IPS DF 4.7 (cell line): ENCODE data around the gene PDHX.

ENCODE experiments used
- DNase-seq: peaks from one replicate; pipeline ENCODE4 v3.0.0-alpha.2; 2013; ENCODE audit warnings: low spot score; ENCODE audit errors: extremely low read depth

Gene PDHX

DNA sequence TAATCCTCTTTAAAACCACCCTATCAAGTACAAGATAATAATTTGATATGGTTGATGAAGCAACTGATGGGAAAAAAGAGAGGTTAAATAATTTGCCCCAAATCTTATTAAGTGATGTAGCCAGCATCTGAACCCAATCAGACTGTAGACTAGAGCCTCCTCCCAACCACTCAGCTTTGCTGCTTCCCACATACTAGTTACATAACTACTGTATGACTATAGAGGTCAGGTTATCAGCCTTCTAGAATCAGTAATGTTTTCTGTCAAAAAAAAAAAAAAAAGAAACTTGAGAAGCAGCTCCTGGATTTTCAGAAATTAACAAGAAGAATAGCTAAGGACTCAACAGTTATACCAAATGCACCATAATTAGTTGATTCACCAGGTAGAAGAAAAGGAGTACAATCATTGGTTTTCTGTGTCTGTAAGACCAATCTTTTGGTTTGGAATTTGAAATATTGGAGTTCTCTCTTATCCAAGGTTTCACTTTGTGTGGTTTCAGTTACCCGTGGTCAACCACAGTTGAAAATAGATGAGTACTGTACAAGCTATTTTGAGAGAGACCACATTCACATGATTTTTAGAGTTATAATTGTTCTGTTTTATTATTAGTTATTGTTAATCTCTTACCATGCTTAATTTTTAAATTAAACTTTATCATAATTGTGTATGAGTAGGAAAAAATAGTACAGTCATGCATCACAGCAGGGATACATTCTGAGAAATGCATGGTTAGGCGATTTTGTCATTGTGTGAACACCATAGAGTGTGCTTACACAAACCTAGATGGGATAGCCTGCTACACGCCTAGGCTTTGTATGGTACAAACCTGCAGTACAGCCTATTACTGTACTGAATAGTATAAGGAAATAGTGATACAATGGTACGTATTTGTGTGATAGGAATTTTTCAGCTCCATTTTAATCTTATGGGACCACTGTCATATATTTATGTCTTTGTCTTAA, 72.2 kb downstream of the PDHX start:
- DNase-seq: no peak

DNA sequence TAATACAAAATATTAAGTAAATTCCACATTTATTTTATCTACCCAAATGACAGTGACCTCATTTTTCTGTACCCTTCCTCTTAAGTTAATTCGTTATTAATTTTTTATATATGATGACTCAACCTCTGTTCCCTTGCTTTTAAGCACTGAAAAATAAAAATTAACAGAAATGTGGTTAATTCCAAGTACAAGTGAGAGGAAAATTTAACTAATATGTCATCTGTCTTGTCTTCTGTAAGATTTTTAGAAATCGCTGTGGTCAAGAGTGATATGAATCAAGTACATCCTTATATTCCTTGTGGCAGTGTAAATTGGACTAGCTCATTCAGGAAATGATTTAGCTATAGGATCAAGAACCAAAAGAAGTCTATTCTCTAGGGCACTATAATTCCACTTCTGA, 74.5 kb downstream of the PDHX start:
- no peak for DNase-seq

DNA sequence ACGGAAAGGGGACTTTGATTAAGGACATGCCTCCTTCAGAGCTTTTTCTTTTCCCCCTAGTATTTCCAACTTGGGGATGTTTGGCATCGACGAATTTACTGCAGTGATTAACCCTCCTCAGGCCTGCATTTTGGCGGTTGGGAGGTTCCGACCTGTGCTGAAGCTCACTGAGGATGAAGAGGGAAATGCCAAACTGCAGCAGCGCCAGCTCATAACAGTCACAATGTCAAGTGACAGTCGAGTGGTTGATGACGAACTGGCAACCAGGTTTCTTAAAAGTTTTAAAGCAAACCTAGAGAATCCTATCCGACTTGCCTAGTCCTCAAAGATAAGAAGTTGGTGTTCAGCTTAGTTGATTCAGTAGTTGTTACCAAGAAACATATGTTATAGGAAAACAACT, 78.4 kb downstream of the PDHX start:
- no peak for DNase-seq

DNA sequence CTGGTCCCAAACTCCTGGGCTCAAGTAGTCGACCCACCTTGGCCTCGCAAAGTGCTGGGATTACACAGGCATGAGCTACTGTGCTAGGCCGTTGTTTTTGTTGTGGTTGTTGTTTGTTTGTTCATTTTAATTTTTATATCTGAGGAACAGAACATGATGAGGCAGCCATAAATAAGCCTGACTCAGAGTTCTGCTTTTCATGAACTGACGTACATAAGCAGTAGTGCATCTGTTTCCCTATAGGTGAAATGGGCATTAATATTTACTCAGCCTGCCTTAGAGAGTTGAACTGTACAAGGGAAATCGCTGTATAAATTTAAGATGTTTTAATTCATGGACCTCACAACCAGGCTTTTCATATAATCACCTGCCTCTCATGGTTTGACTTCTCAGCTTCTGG, 80.5 kb downstream of the PDHX start:
- no peak for DNase-seq

DNA sequence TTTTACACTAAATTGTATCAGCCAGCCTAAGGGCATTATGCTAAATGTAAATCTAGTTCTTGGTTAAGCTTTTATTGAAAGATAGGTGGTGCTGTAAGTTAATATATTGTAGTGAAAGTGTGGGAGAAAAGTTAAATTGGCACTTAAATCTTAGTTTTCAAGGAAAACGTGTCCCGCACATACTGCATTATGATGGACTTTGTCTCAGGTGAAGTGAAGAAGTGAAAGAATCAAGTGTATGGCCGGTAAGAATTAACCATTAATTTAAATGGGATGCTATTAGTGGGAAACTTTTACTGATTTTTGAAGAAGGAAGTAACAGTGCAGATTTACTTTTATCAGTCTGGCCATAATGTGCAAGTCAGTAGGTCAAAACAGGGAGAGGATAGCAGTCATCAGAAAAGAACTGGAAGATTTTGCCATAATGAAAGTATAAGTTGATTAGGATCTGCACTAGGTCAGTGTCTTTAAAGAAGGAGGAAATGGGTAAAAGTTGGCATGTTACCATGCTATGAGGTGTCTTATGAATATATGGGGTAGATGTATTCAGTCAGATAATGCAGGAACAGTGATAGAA, 81.6 kb downstream of the PDHX start:
- no peak for DNase-seq

DNA sequence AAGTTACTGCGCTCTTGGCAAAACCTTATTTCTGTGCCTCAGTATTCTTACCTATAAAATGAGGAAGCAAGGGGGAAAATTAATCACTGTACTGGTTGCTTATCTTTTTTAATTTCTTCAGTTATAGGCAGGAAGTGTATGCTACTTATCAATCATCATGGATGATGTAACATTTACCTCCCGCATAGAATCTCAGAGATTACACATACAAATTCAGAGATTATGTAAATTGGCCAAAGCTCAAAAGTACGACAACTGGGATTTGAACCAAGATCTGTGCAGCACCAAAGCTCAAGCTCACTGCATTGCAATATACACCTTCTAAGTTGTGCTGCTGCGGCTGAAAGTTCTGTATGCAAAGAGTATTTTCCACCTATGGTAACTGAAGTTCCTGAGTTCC, 83.0 kb downstream of the PDHX start:
- no peak for DNase-seq

DNA sequence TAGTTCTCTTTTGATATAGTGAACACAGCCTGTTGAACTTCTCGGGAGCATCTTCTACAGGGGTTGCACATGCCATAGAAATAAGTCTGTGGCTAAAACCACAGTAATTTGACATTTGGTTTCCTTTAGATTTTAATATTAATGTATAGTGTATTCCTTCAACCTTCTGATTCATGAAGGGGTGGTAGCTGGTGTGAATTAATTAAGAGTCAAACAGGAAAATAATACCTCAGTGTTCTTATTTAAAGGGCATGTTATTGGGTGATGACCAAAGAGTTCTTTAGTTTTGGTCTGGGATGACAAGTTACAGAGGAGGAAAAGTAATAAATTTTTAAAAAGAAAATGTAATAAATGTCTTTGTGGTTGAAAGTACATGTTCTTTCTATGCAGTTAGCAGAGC, 86.8 kb downstream of the PDHX start:
- no peak for DNase-seq

DNA sequence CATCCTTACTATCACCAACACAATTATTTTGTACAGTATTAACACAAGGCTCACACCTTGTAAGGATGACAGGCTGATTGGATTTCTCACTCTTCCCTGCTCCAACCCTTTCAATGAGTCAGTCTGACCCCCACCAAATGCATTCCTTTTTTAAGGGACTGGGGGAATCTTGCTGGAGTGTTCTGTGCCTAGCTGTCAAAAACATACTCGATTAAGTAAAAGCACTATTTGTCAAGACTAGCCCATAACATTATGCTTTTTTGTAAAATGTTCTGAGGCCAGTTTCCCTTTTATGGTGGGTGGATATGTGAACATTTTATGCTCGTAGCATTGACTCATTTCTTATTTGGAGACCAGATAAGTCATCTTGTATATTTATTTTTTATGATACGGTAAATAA, 87.2 kb downstream of the PDHX start:
- DNase-seq: no peak

DNA sequence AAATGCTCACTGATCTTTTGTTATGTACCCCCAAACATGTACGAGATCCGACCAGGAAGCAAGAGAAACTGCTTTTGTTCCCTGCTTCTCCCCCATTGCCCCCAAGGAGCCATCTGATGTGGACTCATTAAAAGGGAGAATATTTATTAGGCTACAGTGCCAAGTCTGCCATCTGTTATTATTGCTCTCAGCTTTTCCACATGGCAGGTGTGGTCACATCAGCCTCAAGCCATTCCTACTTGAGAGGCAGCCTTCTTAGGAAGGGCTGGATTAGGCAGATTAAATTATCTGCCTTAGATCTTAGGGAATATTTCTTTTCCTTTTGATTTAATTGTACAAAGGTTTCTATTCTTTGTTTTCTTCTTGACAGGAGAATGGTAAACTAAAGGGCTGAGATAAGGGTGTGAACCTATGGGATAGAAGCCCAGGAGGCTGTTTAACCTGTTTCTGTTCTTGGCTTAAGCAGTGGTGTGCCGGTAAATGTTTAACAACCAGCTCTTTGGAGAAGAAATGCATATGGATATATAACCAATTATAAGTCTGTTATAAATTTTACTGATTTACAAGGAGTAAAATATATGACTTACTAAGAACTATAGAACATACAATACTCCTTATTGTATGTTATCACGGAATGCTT, 88.8 kb downstream of the PDHX start:
- DNase-seq: no peak

DNA sequence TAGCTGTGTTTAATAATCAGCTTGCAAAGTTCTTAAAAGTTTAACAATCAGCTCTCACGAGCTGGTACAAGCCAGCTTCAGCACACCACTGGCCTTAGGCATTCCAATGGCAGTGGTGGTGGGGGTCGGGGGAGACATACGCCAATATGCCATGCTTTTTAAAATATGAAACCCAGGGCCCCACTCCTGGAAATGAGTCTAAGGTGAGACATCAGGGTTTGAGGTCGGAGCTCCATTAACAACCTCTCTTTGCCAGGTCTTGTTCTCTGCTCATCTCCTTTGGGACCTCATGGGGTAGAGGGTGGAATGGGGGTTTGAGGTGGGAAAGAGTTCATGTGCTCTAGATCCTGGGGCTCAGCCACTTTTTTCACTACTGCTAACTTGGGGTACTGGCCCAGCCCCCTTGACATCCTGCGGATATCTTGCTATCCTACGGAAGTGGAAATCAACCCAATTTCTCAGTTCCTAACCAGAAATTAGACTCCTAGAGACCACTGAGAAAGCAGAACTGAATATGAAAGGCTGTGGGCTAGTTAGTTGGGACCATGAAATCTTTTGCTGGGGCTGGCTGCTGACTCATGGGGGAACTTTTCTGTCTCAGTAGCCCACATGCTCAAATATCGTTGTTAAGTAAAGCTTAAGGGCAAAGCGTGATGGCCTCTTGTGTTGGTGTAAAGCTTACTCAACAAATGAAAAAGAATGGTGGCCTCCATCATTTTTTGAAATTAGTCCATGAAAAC, 90.1 kb downstream of the PDHX start:
- no peak for DNase-seq

DNA sequence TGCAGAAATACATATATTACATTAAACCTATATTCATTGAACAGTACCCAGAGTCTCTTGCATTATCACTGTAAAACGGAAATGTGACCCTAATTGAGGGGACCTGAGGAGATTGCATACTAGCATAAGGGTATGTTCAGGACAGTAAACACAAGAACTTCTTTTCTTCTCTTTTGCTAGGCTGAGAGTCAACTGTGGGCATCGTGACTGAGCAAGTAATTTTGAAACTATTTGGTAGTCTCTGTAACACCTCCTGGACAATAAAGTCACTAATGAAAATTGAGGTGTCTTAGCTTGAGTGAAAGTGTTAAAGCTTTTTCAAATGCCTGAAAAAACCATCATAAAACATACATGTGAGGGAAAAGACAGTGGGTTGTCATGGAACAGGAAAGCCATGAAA, 90.9 kb downstream of the PDHX start:
- no peak for DNase-seq

DNA sequence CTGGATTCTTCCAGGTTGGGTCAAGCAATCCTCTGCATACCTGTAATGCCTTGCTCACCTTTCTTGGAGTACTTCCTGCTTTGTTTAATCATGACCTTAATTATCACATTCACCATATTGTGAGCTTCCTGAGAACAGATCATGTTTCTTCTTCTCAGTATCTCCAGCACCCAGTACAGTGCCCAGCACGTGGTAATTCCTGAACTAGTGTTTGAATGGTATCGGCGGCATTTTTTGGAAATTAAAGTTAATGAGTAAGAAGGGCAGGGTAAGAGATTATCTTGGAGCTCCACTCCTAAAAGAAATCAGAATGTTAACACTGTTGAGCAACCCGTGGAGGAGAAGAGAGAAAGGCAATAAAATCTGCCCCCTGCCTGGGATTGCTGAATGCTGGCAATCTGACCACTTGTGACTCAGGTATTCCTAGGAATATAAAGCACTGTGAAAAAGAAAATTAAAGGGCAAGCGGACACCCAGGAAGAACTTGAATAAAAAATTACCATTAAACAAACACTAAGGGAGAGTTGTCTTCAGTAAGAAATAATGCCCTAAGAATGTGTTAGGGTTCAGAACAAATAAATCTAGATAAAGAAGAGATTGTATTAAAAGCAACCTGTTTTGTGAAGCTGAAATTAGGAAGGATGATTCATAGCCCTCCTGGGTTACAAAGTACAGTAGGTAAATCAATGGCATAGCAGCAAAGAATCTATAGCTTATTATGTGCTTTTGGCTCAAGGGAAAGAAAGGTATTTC, 92.9 kb downstream of the PDHX start:
- no peak for DNase-seq

DNA sequence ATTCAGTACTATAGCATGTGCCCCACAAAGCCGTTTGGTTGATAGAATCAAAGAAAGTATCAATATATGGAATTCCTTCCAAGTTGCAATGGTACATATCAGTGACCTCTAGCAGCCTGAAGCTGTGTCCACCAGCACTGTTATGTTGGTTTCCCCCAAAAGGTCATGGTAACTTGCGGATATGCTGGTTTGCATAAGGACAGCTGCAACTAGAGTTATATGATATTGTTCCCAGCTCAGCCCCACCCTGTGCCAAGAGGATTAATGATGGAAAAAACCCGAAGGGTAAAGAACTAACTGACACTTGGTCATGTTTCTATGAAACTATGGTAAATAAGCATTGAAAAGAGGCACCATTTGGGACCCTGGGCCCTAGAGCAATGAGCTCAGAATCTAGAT, 93.5 kb downstream of the PDHX start:
- DNase-seq: no peak

DNA sequence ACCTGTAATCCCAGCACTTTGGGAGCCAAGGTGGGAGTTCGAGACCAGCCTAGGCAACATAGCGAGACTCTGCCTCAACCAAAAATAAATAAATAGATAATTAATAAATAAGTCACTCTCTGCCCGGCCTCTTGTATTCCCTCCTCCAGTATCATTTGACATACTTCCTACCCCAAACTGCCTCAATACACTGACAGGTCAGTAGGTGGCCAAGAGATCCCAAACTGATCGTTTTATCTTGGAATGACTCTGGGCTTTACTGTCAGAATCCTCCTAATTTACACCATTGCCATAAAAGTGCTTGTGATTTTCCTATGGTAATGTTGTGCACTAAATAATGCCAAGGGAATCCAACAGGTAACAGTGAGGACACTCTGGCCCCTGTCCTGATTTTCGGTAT, 94.2 kb downstream of the PDHX start:
- no peak for DNase-seq

DNA sequence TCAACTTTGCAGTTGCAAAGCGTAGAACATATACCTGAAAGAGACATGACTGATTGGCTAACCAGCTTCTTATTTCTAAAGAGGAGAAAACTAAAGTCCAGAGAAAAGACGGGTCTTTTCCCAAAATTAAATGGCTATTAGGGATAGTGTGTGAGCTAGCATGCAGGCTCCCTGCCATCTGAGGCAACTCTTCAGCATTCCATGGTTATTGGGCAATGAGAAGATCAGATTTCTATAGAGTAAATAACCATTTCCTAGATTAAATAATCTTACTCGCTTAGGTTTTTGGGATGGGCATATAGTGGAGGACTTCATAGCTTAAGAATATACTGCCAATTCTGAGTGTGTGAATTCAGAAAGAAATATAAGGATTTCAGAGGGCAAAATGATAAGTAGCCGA, 95.0 kb downstream of the PDHX start:
- no peak for DNase-seq

DNA sequence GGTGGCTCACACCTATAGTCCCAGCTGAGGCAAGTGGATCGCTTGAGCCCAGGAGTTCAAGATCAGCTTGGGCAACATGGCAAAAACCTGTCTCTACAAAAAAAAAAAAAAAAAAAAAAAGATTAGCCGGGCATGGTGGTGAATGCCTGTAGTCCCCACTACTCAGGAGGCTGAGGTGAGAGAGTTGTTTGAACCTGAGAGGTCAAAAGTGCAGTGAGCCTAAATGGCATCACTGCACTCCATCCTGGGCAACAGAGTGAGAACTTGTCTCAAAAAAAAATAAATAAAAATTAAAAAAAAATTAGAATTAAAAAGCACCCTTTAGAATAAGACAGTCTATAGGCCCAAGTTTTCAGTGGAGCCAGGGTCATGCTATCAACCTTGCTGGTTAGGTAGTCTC, 95.5 kb downstream of the PDHX start:
- no peak for DNase-seq

DNA sequence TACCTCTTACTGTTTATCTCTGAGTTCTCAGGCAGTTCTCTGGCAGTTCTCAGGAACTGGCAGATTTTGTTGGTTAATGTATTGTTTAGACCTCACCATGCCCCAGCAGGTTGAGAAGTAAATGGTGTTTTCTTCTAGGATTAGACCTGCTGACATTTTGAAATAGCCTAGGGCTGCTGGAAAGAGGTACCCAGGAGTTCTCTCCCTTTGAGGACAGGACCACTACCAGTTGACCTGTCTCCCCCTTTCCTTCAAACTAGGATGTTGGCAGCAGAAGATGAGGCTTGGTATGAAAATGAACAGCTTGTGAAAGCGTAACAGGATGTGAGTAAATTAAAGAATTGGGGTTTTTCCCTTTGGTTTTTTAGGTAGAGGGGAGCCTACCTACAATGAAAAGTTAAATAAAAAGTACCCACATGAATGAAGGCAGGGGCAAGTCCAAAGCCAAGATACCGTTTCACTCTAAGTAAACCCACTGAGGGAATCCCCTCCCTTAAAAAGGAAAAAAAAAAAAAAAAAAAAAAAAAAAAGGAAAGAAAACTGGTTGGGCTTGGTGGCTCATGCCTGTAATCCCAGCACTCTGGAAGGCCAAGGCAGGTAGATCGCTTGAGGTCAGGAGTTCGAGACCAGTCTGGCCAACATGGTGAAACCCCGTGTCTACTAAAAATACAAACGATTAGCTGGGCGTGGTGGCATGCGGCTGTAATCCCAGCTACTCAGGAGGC, 96.2 kb downstream of the PDHX start:
- no peak for DNase-seq

DNA sequence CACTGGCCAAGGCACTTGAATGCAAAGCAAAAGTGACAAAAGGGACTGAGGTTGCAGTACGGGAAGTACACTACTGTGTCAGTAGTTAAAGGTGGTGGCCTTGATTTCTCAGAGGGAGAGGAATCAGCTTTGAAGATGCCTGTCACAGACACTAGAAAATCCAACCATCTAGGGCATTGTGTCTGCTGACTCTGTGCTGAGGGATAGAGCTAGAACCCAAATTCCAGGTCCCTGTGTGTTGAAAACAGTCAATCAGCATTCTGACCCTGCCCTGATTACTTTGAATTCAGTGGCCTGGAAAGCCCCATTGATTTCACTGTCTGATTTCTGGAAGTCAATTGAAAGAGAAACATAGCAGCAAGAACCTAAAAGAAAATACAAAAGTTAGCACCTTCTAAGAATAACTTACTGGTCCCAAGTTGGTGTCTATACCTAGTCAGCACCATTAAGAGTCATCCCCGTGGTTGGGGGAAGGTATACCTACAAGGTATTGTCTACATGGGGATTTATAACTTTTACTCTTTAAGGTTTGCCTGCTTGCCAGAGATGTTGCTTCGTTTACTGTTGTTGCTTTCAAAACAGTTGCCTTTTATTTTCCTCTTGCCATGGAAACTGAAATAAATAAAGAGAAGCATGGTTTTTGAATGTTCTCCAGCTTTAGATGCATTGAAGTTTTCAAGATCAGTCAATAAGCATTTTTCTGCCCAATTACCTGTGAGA, 97.3 kb downstream of the PDHX start:
- DNase-seq: no peak

DNA sequence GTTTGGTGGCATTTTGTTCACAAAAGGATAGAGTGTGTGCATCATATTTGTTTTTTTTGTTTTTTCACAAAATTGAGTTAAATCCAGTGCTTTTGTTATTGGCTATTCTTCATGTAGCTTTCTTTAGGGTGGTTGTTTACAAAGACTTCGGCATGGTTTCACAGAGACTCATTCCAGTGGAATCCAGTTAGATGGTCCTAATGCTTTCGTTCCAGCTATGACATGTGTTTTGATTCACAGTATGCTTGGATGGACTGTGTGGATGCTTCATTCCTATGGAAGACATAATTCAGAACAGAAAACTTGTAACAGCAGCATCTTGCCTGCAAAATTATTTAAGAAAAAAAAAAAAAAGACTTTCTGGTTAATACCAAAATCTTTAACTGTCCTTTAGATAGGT, 97.9 kb downstream of the PDHX start:
- no peak for DNase-seq
